Transverse colon (tissue), 4 donors: ENCODE data around the gene EYA2.

Experiments
- CTCF ChIP-seq, 5 experiments: fragments of 200-600 bp in 3 of 5; fragments of 450-650 bp in 2 of 5; sonication (generic) in 3 of 5; IDR thresholded peaks; 1 replicate in 2 of 5; 2 replicates in 3 of 5; pipeline ENCODE4 v1.5.1; 2016 to 2017; ENCODE audit warnings: antibody characterized with exemption in 5 of 5, inconsistent platforms in 3 of 5, mild to moderate bottlenecking in 2 of 5, moderate library complexity in 1 of 5
- POLR2A ChIP-seq: fragments of 450-650 bp; IDR thresholded peaks from one replicate; pipeline ENCODE4 v1.6.1; 2016; ENCODE audit warnings: antibody characterized with exemption, mild to moderate bottlenecking, moderate library complexity
- POLR2AphosphoS5 ChIP-seq, 3 donors: sonication (generic); formaldehyde crosslinking; IDR thresholded peaks; one replicate each; pipeline ENCODE4 v1.6.1; 2016; ENCODE audit warnings: antibody characterized with exemption in 3 of 3

GRCh38 chr20:47160240-47160639, 265.6 kb downstream of the EYA2 start:
- no peak for TF ChIP-seq CTCF (IDR thresholded peaks at IDR 0.05)
- TF ChIP-seq POLR2AphosphoS5 (IDR thresholded peaks at IDR 0.05), result no peak
- no peak for TF ChIP-seq POLR2A
